HG03175 (cell line): Measurements from ENCODE around the gene POLR2A.

Experiments
- ATAC-seq: cut with Tn5 transposase; IDR thresholded peaks from one replicate; pipeline ENCODE4 v1.9.1; 2021; ENCODE audit warnings: mild to moderate bottlenecking, moderate library complexity; ENCODE audit not compliant: unreplicated experiment

The POLR2A gene

DNA sequence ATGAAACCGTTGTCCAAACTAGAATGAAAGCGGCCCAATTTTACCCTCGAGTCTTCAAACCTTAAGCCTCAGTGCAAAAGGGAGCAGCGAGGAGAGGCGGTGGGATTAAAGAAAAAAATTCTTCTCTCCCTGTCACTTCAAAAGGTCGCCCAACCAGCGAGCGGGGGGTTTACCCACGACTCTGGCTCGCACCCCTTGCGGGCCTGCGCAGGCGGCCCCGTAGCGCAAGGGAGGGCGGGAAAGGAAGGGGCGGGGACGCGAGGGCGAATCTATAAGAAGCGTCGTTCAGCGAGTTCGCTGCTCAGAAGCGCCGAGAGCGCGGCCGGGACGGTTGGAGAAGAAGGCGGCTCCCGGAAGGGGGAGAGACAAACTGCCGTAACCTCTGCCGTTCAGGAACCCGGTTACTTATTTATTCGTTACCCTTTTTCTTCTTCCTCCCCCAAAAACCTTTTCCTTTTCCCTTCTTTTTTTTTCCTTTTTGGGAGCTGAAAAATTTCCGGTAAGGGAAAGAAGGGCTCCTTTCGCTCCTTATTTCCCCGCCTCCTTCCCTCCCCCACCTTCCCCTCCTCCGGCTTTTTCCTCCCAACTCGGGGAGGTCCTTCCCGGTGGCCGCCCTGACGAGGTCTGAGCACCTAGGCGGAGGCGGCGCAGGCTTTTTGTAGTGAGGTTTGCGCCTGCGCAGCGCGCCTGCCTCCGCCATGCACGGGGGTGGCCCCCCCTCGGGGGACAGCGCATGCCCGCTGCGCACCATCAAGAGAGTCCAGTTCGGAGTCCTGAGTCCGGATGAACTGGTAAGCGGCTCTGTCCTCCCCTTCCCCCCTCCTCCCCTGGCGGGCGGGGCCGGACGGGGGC, at the start of gene POLR2A:
Gene POLR2A (plus strand): TSS at position 300 of the 852 bp plus-strand sequence.
- peak; percentile 59 for ATAC-seq

DNA sequence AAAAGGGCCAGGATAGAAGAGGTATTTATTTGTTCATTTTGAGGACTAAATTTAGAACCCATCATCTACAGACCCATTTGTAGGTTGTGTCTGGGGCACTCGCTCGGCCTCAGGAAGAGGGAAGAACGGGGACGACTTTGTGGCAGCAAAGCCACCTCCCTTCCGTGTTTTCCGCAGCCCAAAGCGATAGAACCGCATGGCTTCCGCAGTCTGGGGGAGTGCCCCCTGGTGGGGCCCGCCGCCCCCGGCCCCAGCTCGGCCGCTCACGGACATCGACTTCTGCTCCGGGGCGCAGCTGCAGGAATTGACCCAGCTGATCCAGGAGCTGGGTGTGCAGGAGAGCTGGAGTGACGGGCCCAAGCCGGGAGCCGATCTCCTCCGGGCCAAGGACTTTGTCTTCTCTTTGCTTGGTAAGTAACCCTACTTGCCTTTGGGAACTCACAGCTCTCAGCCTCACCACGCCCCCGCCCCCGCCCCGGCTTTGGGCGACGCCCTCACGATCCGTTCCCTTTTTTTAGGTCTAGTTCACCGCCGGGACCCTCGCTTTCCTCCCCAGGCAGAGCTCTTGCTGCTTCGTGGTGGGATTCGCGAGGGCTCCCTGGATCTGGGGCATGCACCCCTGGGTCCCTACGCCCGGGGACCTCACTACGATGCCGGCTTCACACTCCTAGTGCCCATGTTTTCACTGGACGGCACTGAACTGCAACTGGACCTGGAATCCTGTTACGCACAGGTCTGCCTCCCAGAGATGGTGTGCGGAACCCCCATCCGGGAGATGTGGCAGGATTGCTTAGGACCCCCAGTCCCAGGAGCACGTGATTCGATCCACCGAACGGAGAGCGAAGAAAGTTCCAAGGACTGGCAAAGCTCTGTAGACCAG, 48.2 kb upstream of the POLR2A start:
- ATAC-seq: peak; percentile 27

DNA sequence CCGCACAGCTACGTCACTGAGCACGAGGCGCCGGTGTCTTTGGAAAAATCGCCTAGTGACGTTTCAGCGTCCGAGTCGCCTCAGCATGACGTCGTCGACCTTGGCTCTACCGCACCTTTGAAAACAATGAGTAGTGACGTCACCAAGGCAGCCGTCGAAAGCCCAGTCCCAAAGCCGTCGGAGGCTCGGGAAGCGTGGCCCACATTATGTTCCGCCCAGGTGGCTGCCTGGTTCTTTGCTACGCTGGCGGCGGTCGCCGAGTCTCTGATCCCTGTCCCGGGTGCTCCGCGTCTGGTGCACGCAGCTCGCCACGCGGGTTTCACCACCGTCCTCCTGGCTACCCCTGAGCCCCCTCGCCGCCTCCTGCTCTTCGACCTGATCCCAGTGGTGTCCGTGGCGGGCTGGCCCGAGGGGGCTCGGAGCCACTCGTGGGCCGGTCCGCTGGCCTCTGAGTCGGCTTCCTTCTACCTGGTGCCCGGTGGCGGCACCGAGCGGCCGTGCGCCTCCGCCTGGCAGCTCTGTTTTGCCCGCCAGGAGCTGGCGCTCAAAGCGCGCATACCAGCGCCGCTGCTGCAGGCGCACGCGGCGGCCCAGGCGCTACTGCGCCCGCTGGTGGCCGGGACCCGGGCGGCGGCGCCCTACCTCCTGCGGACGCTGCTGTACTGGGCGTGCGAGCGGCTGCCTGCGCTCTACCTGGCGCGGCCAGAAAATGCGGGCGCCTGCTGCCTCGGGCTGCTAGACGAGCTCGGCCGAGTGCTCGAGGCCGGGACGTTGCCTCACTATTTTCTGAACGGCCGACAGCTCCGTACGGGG, 47.4 kb upstream of the POLR2A start:
- peak; percentile 39 for ATAC-seq

DNA sequence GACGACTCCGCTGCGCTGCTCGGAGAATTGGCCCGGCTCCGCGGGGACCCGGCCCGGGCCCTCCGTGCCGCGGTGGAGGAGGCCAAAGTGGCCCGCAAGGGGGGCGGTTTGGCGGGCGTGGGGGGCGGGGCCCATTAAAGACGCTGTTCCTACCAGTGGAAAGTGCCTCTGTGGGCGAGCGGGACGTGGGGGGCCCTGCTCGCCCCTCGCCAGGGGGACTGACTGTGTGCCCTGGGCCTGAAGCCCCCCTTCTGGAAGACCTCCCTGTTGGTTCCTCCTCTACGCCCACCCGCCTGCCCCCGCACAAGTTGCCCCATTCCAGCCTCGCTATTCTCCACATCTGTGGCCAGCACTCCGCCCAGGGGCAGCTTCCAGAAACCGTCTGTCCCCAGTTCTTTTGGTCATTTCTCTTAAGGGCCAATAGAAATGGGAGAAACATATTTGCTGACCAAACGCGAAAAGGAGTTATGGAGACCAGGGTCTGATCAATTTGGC, 46.8 kb upstream of the POLR2A start:
- no peak for ATAC-seq

DNA sequence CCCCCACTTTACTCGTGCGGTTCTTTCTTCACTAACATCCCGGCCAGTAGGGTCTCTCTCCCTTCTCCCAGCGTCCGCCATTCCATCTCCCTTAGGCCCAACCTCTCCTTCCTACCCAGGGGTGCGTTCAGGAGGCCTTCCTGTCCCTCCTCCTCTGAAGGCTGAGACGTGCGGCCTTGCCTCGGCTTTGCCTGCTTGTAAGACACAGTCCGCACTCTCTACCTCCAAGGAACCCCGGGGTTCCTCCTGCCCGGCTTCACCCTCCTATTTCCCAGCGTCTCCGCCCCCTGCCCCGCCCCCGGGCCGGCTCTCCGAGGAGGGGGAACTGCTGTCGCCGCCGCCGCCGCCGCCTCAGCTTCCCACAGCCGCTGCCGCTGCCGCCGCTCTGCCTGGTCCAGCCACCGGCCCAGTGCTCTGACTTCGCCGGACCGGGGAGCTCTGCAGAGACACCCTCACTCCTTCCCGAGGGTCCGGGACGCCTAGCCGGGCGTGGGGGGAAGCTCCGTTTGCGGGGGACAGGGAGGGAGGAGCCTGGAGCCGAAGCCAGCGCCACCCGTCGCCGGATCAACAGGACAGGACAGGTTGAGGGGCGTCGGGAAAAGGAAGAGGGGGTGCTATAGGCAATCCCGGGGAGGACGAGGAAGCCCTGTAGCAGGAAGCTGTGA, 46.1 kb upstream of the POLR2A start:
- no peak for ATAC-seq

DNA sequence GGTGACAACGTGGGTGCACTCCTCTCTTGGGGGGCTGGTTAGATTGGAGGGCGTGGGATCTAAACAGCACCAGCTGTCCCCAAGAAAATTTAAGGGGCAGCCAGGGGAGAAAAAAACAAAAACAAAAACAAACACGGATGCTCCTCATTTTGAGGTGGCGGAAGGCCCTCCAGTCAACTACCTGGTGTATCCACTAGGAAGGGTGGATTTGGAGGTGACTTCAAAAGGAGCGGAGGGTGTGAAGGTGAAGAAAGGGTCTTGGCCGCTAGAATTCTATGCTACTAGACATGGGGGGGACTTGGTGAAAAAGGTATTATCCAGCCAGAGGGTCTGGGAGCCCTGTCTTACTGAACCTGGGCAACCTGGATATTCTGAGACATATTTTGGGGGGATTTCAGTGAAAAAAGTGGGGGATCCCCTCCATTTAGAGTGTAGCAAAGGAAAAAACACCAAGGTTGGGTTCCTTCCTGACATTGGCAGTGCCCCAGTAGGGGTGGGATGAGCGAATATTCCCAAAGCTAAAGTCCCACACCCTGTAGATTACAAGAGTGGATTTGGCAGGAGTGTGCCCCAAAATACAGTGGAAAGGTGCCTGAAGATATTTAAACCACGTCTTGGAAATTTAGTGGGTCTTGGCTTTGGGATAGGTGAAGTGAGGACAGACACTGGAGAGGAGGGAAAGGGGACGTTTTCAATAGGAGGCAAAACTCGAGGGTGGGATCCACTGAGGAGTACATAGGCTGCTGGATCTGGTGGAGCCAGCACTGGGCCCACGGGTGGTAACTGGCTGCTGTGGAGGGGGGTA, 45.3 kb upstream of the POLR2A start:
- no peak for ATAC-seq

DNA sequence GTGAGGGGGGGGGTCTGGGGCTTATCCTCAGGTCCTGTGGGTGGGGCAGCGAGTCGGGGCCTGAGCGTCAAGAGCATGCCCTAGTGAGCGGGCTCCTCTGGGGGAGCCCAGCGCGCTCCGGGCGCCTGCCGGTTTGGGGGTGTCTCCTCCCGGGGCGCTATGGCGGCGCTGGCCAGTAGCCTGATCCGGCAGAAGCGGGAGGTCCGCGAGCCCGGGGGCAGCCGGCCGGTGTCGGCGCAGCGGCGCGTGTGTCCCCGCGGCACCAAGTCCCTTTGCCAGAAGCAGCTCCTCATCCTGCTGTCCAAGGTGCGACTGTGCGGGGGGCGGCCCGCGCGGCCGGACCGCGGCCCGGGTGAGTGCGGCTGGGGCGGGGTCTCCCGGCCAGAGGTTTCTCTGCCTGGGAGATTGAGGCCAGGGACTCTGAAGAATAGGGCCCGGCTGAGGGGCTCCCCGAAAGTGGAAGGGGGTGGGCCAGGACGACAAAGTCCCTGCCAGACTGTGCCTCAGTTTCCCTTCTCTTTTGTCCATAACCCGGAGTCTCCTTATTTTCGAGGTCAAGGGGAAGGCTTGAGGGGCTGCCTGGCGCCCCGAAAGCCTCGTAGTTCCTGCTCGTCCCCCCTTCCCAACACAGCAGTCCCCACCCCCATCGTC, 44.6 kb upstream of the POLR2A start, which contains the start of gene FGF11:
Gene FGF11 (plus strand): TSS at position 51 of the 651 bp plus-strand sequence. CDS start 109 bp downstream, at position 160.
- no peak for ATAC-seq

GRCh38 chr17:7440113-7440833, 43.9 kb upstream of the POLR2A start:
- ATAC-seq: no peak

- no peak for ATAC-seq
These were observed 43.4 kb upstream of the POLR2A start for GRCh38 chr17:7440834-7441195.

DNA sequence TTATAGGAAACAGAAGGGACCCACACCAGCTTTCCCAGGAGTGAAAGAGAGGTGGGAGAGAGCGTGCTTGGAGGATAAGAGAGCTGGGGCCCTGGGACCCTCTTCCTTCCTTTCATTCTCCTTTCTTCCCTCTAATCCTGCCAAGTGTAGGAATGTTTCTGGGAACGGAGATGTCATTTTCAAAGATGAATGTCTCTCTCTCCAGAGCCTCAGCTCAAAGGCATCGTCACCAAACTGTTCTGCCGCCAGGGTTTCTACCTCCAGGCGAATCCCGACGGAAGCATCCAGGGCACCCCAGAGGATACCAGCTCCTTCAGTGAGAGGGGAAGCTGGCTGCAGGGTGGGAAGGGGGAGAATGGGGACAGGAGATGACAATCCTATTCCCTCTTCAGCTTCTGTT, 42.9 kb upstream of the POLR2A start:
- no peak for ATAC-seq

- no peak for ATAC-seq
These were observed 42.0 kb upstream of the POLR2A start for GRCh38 chr17:7442142-7442541.

- ATAC-seq: no peak
These were observed 40.4 kb upstream of the POLR2A start for GRCh38 chr17:7443499-7444485.

DNA sequence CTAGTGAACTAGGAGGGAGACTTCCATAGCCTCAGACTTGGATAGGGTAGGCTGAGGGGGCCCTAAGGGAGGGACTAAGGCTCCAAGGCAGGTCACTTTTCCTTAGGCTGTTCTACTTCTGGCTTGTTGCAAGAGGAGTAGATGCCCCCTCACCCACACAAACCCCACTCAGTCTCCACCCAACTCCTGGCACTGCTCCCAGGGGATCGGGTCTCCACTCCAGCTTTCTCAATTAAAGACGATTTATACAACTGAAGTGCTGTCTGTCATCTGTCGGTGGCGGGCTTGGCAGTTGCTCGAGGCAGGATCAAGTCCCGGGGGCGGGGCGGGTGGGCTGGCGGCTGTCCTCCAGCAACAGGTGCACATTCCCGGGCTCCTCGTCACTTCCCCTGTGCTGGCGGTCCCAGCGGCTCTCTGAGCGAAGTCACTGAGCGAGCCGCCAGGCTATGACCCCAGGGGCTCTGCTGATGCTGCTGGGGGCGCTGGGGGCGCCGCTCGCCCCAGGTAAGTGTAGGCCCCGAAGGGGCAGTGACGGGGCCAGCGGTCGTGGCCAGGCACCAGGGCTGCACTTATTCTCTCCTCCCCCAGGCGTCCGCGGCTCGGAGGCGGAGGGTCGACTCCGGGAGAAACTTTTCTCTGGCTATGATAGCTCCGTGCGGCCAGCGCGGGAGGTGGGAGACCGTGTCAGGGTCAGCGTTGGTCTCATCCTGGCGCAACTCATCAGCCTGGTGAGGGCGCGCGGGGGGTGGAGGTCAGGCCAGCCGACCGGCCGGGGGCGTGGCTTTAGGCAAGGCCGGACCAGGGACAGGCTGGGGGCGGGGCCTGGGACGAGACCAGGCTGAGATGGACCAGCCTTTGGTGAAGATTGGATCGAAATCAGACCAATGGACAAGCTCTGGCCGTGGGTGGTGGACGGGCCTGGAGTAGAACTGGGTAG, 39.2 kb upstream of the POLR2A start, which contains the start of gene CHRNB1:
Gene CHRNB1 (plus strand): TSS at position 380 of the 937 bp plus-strand sequence. CDS start 67 bp downstream, at position 447.
- no peak for ATAC-seq

- ATAC-seq: no peak
These were observed 38.6 kb upstream of the POLR2A start for GRCh38 chr17:7445619-7445968.

DNA sequence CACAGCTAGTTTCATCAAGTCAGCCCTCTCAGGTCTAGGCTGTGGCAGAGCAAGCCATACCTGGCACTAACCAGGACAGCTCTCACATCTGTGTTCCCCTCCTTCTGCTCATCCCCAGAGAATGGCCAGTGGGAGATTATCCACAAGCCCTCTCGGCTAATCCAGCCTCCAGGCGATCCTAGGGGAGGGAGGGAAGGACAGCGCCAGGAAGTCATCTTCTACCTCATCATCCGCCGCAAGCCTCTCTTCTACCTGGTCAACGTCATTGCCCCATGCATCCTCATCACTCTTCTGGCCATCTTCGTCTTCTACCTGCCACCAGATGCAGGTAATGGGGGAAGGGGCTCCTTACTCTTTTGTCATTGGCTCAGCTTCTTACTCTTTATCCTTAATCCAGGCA, 35.7 kb upstream of the POLR2A start:
- ATAC-seq: no peak

- no peak for ATAC-seq
These were observed 24.1 kb upstream of the POLR2A start for GRCh38 chr17:7459961-7460545.
